Karpas-422 (cell line): Measurements from ENCODE around the gene CLDN8. TPM values are rescaled to one million over a fixed set of nuclear protein-coding genes. Genes with fewer than 3 reads are reported as not detected.
A peak's percentile ranks its signal among the peaks of the same experiment; 100 is the strongest.

ENCODE experiments used
- DNase-seq: peaks from one replicate; pipeline ENCODE4 v3.0.0-alpha.2; 2015
- H2AFZ ChIP-seq: fragments of 200-600 bp; sonication (generic); 2 replicates; pipeline ENCODE4 v1.6.1; 2014; ENCODE audit warnings: antibody characterized with exemption, low read length, mixed read lengths
- H3K27ac ChIP-seq: fragments of 200-600 bp; sonication (generic); 2 replicates; pipeline ENCODE4 v1.5.1; 2014; ENCODE audit warnings: mild to moderate bottlenecking, low read length, moderate library complexity
- H3K27me3 ChIP-seq: fragments of 200-600 bp; sonication (generic); 2 replicates; pipeline ENCODE4 v1.6.1; 2014; ENCODE audit warnings: low read length, mixed read lengths
- H3K36me3 ChIP-seq: fragments of 200-600 bp; sonication (generic); 2 replicates; pipeline ENCODE4 v1.6.1; 2014; ENCODE audit warnings: low read length, mixed read lengths; ENCODE audit not compliant: insufficient read depth
- H3K4me1 ChIP-seq: fragments of 200-600 bp; sonication (generic); 2 replicates; pipeline ENCODE4 v1.6.1; 2014; ENCODE audit warnings: mild to moderate bottlenecking, low read length, mixed read lengths
- H3K4me2 ChIP-seq: fragments of 200-600 bp; sonication (generic); 2 replicates; pipeline ENCODE4 v1.6.1; 2014; ENCODE audit warnings: low read length, low read depth, mild to moderate bottlenecking; ENCODE audit not compliant: poor library complexity, severe bottlenecking
- H3K4me3 ChIP-seq: fragments of 200-600 bp; sonication (generic); 2 replicates; pipeline ENCODE4 v1.5.1; 2014; ENCODE audit warnings: mild to moderate bottlenecking, antibody characterized with exemption, low read length, mixed read lengths
- H3K79me2 ChIP-seq: fragments of 200-600 bp; sonication (generic); 2 replicates; pipeline ENCODE4 v1.6.1; 2014; ENCODE audit warnings: mild to moderate bottlenecking, low read length, mixed read lengths
- H3K9ac ChIP-seq: fragments of 200-600 bp; sonication (generic); 2 replicates; pipeline ENCODE4 v1.6.0; 2014; ENCODE audit warnings: low read length
- H3K9me2 ChIP-seq: fragments of 200-600 bp; sonication (generic), shearing (Covaris generic); replicated peaks from 2 replicates; pipeline ENCODE4 v1.6.0; 2014; ENCODE audit warnings: mild to moderate bottlenecking, low read length, moderate library complexity; ENCODE audit not compliant: insufficient read depth
- H3K9me3 ChIP-seq: fragments of 300-700, 200-600 bp; sonication (generic); 2 replicates; pipeline ENCODE4 v1.6.1; 2014; ENCODE audit warnings: low read length, mixed read lengths
- H4K20me1 ChIP-seq: fragments of 200-600 bp; sonication (generic); 2 replicates; pipeline ENCODE4 v1.6.1; 2014; ENCODE audit warnings: mild to moderate bottlenecking, antibody characterized with exemption, low read length, low read depth; ENCODE audit not compliant: insufficient read depth
- total RNA-seq: library from RNA; depleted of rRNA; stranded (reverse); fragments of >200 nt; shearing (Covaris generic); gene quantifications from 2 replicates; pipeline ENCODE4 v1.2.3, GENCODE V29; 2014; ENCODE audit warnings: low replicate concordance

CLDN8 gene
- total RNA-seq, 1 experiment from 2014 or later, result not detected

- Histone ChIP-seq H3K4me3 (no peak overlapping the region), H3K4me2 (no peak overlapping the region), H4K20me1 (no peaks in the 10 kb centered on the region), H3K36me3 (no peaks in the 10 kb centered on the region), H2AFZ (no peak overlapping the region), H3K79me2 (no peaks in the 10 kb centered on the region), H3K27me3 (no peaks in the 10 kb centered on the region), H3K4me1 (no peaks in the 10 kb centered on the region), H3K27ac (no peak overlapping the region), H3K9me3 (no peaks in the 10 kb centered on the region), H3K9ac (no peak overlapping the region), H3K9me2 (no peaks in the 10 kb centered on the region)
- peak; percentile 80 for DNase-seq
Measured at GRCh38 chr21:30194701-30195299, 21.1 kb downstream of the CLDN8 start.

GRCh38 chr21:30193201-30193600, 22.7 kb downstream of the CLDN8 start:
- H3K4me3 ChIP-seq, result no peak overlapping the region
- H3K9me3 ChIP-seq, result no peaks in the 10 kb centered on the region
- H3K9me2 ChIP-seq, result no peaks in the 10 kb centered on the region
- H3K27me3 ChIP-seq, result no peaks in the 10 kb centered on the region
- H3K4me1 ChIP-seq, result no peaks in the 10 kb centered on the region
- no peaks in the 10 kb centered on the region for H3K36me3 ChIP-seq
- no peak overlapping the region for H2AFZ ChIP-seq
- no peak overlapping the region for H3K27ac ChIP-seq
- no peak for DNase-seq
- no peak overlapping the region for H3K9ac ChIP-seq
- H3K4me2 ChIP-seq, result no peak overlapping the region
- no peaks in the 10 kb centered on the region for H3K79me2 ChIP-seq
- H4K20me1 ChIP-seq, result no peaks in the 10 kb centered on the region

- Histone ChIP-seq H3K4me3 (no peak overlapping the region), H3K79me2 (no peaks in the 10 kb centered on the region), H3K36me3 (no peaks in the 10 kb centered on the region), H3K27ac (no peak overlapping the region), H3K4me2 (no peak overlapping the region), H3K27me3 (no peaks in the 10 kb centered on the region), H3K9me2 (no peaks in the 10 kb centered on the region), H3K4me1 (no peaks in the 10 kb centered on the region), H3K9ac (no peak overlapping the region), H2AFZ (no peak overlapping the region), H3K9me3 (no peaks in the 10 kb centered on the region), H4K20me1 (no peaks in the 10 kb centered on the region)
- DNase-seq, result no peak
Measured at GRCh38 chr21:30190554-30190953, 25.3 kb downstream of the CLDN8 start.

- no peaks in the 10 kb centered on the region for H3K36me3 ChIP-seq
- no peaks in the 10 kb centered on the region for H4K20me1 ChIP-seq
- no peak overlapping the region for H3K4me2 ChIP-seq
- no peak overlapping the region for H3K9ac ChIP-seq
- no peak overlapping the region for H3K27ac ChIP-seq
- no peak overlapping the region for H3K4me3 ChIP-seq
- H3K4me1 ChIP-seq, result no peaks in the 10 kb centered on the region
- H3K9me2 ChIP-seq, result no peaks in the 10 kb centered on the region
- H2AFZ ChIP-seq, result no peak overlapping the region
- no peak for DNase-seq
- H3K27me3 ChIP-seq, result no peaks in the 10 kb centered on the region
- no peaks in the 10 kb centered on the region for H3K9me3 ChIP-seq
- H3K79me2 ChIP-seq, result no peaks in the 10 kb centered on the region
Measured at GRCh38 chr21:30189773-30190172, 26.1 kb downstream of the CLDN8 start.

GRCh38 chr21:30186242-30186641, 29.7 kb downstream of the CLDN8 start:
- no peak overlapping the region for H3K4me3 ChIP-seq
- no peaks in the 10 kb centered on the region for H3K9me2 ChIP-seq
- no peaks in the 10 kb centered on the region for H3K36me3 ChIP-seq
- H3K79me2 ChIP-seq, result no peaks in the 10 kb centered on the region
- no peak overlapping the region for H3K4me2 ChIP-seq
- H3K9me3 ChIP-seq, result no peaks in the 10 kb centered on the region
- DNase-seq, result no peak
- no peaks in the 10 kb centered on the region for H3K4me1 ChIP-seq
- no peak overlapping the region for H2AFZ ChIP-seq
- no peak overlapping the region for H3K9ac ChIP-seq
- H3K27ac ChIP-seq, result no peak overlapping the region
- no peaks in the 10 kb centered on the region for H3K27me3 ChIP-seq
- no peaks in the 10 kb centered on the region for H4K20me1 ChIP-seq

GRCh38 chr21:30168086-30168485, 47.8 kb downstream of the CLDN8 start:
- H3K36me3 ChIP-seq, result no peaks in the 10 kb centered on the region
- H3K27ac ChIP-seq, result no peak overlapping the region
- H3K4me3 ChIP-seq, result no peak overlapping the region
- no peak overlapping the region for H3K4me2 ChIP-seq
- H3K79me2 ChIP-seq, result no peaks in the 10 kb centered on the region
- no peaks in the 10 kb centered on the region for H3K9me2 ChIP-seq
- H3K27me3 ChIP-seq, result no peaks in the 10 kb centered on the region
- H4K20me1 ChIP-seq, result no peaks in the 10 kb centered on the region
- no peaks in the 10 kb centered on the region for H3K4me1 ChIP-seq
- DNase-seq, result no peak
- no peak overlapping the region for H3K9ac ChIP-seq
- H2AFZ ChIP-seq, result no peak overlapping the region
- H3K9me3 ChIP-seq, result no peaks in the 10 kb centered on the region

GRCh38 chr21:30166705-30167104, 49.2 kb downstream of the CLDN8 start, which contains the start of gene CLDN17:
TSS of gene CLDN17 (minus strand) at chr21:30166805. CDS start at chr21:30166617, 188 bp downstream.
- Histone ChIP-seq H3K9me2 (no peaks in the 10 kb centered on the region), H3K4me2 (no peak within 1 kb of the TSS), H2AFZ (no peak within 1 kb of the TSS), H3K9me3 (no peaks in the 10 kb centered on the region), H4K20me1 (no peaks in the 10 kb centered on the region), H3K79me2 (no peaks in the 10 kb centered on the region), H3K4me1 (no peaks in the 10 kb centered on the region), H3K27me3 (no peaks in the 10 kb centered on the region), H3K27ac (no peak within 1 kb of the TSS), H3K4me3 (no peak within 1 kb of the TSS), H3K9ac (no peak within 1 kb of the TSS), H3K36me3 (no peaks in the 10 kb centered on the region)
- DNase-seq, result no peak

GRCh38 chr21:30166171-30166570, 49.7 kb downstream of the CLDN8 start:
- H3K9ac ChIP-seq, result no peak overlapping the region
- no peak overlapping the region for H2AFZ ChIP-seq
- no peaks in the 10 kb centered on the region for H3K27me3 ChIP-seq
- no peak overlapping the region for H3K4me2 ChIP-seq
- no peaks in the 10 kb centered on the region for H4K20me1 ChIP-seq
- no peaks in the 10 kb centered on the region for H3K4me1 ChIP-seq
- no peak for DNase-seq
- H3K4me3 ChIP-seq, result no peak overlapping the region
- no peak overlapping the region for H3K27ac ChIP-seq
- H3K36me3 ChIP-seq, result no peaks in the 10 kb centered on the region
- H3K9me2 ChIP-seq, result no peaks in the 10 kb centered on the region
- no peaks in the 10 kb centered on the region for H3K9me3 ChIP-seq
- no peaks in the 10 kb centered on the region for H3K79me2 ChIP-seq
